Ishikawa (cell line): ENCODE measurements around the gene RHOT2.
A peak's percentile ranks its signal among the peaks of the same experiment; 100 is the strongest.

ENCODE experiments used
- CEBPB ChIP-seq: IDR thresholded peaks from 2 replicates; pipeline ENCODE4 v1.6.1; 2012
- CREB1 ChIP-seq: IDR thresholded peaks from 2 replicates; pipeline ENCODE4 v1.6.1; 2012; ENCODE audit warnings: low read depth
- EGR1 ChIP-seq: IDR thresholded peaks from 2 replicates; pipeline ENCODE4 v1.6.1; 2012
- EP300 ChIP-seq: IDR thresholded peaks from 2 replicates; pipeline ENCODE4 v1.6.1; 2012; ENCODE audit warnings: borderline replicate concordance
- FOXM1 ChIP-seq: IDR thresholded peaks from 2 replicates; pipeline ENCODE4 v1.6.1; 2012; ENCODE audit warnings: low read depth, borderline replicate concordance
- NFIC ChIP-seq: IDR thresholded peaks from 2 replicates; pipeline ENCODE4 v1.6.1; 2012
- RAD21 ChIP-seq: IDR thresholded peaks from 2 replicates; pipeline ENCODE4 v1.6.1; 2012; ENCODE audit warnings: low read depth
- TAF1 ChIP-seq: IDR thresholded peaks from 2 replicates; pipeline ENCODE4 v1.6.1; 2012; ENCODE audit warnings: low read depth, mild to moderate bottlenecking
- TCF12 ChIP-seq: IDR thresholded peaks from 2 replicates; pipeline ENCODE4 v1.6.1; 2012; ENCODE audit warnings: low read depth
- TEAD4 ChIP-seq: IDR thresholded peaks from 2 replicates; pipeline ENCODE4 v1.6.1; 2012
- USF1 ChIP-seq: IDR thresholded peaks from 2 replicates; pipeline ENCODE4 v1.6.1; 2012
- YY1 ChIP-seq: IDR thresholded peaks from 2 replicates; pipeline ENCODE4 v1.6.1; 2012; ENCODE audit warnings: low read depth
- ZBTB7A ChIP-seq: IDR thresholded peaks from 2 replicates; pipeline ENCODE4 v1.6.1; 2012; ENCODE audit warnings: low read depth
- TF ChIP-seq, protein P1 (sequence below): IDR thresholded peaks from 2 replicates; pipeline ENCODE4 v1.6.1; 2012
- TF ChIP-seq, protein P2 (sequence below): IDR thresholded peaks from 2 replicates; pipeline ENCODE4 v1.6.1; 2012; ENCODE audit warnings: low read depth, mild to moderate bottlenecking

RHOT2 gene

DNA sequence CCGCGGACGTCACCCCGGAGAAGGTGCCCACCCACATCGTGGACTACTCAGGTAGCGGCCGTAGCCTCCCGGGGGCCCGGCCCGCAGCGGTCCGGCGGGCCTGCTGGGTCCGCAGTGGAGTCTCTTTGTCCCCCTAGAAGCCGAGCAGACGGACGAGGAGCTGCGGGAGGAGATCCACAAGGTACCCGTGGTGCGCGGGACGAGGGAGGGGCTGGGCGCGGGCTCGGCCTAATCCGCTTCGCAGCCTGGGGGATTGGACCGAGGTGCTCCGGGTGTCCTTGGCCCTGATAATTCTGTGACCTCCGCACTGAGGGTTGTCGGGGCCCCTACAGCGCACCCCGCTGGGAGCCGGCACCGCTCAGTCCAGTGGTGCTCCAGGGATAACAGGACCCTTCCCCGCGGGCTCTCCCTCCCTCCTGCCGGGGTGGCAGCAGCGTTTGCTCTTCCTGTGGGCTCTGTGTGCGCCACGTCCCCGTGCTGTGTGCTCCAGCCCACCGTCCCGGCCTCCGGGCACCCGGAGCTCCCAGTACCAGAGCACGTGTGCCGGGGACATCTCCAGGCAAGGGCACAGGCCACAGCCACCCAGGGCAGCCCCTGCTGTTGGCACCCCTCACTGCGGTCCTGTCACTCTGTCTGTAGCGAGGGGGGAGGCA is 713 bp downstream of the RHOT2 start:
- TF ChIP-seq, protein P1, sequence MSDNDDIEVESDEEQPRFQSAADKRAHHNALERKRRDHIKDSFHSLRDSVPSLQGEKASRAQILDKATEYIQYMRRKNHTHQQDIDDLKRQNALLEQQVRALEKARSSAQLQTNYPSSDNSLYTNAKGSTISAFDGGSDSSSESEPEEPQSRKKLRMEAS = no peak
- TF ChIP-seq TAF1 = no peak
- no peak for TF ChIP-seq CREB1
- TF ChIP-seq FOXM1 = no peak
- no peak for TF ChIP-seq EGR1
- no peak for TF ChIP-seq EP300
- no peak for TF ChIP-seq YY1
- TF ChIP-seq TEAD4 = no peak
- no peak for TF ChIP-seq CEBPB
- TF ChIP-seq ZBTB7A = no peak
- TF ChIP-seq TCF12 = no peak
- TF ChIP-seq RAD21 = no peak
- TF ChIP-seq, protein P2, sequence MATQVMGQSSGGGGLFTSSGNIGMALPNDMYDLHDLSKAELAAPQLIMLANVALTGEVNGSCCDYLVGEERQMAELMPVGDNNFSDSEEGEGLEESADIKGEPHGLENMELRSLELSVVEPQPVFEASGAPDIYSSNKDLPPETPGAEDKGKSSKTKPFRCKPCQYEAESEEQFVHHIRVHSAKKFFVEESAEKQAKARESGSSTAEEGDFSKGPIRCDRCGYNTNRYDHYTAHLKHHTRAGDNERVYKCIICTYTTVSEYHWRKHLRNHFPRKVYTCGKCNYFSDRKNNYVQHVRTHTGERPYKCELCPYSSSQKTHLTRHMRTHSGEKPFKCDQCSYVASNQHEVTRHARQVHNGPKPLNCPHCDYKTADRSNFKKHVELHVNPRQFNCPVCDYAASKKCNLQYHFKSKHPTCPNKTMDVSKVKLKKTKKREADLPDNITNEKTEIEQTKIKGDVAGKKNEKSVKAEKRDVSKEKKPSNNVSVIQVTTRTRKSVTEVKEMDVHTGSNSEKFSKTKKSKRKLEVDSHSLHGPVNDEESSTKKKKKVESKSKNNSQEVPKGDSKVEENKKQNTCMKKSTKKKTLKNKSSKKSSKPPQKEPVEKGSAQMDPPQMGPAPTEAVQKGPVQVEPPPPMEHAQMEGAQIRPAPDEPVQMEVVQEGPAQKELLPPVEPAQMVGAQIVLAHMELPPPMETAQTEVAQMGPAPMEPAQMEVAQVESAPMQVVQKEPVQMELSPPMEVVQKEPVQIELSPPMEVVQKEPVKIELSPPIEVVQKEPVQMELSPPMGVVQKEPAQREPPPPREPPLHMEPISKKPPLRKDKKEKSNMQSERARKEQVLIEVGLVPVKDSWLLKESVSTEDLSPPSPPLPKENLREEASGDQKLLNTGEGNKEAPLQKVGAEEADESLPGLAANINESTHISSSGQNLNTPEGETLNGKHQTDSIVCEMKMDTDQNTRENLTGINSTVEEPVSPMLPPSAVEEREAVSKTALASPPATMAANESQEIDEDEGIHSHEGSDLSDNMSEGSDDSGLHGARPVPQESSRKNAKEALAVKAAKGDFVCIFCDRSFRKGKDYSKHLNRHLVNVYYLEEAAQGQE = no peak

DNA sequence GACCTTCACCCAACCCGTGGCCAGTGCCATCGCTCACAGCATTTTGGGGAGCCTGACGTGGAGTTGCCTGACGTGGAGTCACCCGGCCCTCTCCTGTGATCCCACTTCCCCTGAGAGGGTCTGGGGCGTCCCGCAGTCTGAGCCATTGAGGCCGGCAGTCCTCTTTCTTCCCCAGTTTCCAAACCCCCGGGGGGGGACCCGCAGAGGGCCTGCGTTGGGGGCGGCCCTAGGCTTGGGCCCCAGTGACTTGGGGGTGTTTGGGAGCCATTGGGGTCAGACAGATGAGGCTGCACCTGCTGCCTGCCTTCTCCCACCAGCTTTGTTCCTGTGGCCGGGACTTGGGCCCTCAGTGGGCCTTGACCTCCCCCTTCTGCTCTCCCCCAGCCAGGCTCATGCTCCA is 1.7 kb downstream of the RHOT2 start:
- TF ChIP-seq TAF1 (no peak), CREB1 (no peak), RAD21 (no peak), EP300 (no peak), YY1 (no peak), FOXM1 (no peak), ZBTB7A (no peak), CEBPB (no peak), USF1 (no peak), TEAD4 (no peak), NFIC (no peak), EGR1 (no peak), TCF12 (no peak)
- TF ChIP-seq, protein P1 = no peak
- TF ChIP-seq, protein P2 = no peak

- no peak for TF ChIP-seq CREB1
- TF ChIP-seq, protein P2 = no peak
These were observed 2.8 kb downstream of the RHOT2 start for GRCh38 chr16:670485-671352.

GRCh38 chr16:671353-672131 is 3.6 kb downstream of the RHOT2 start:
- 0 out of 2 replicates have a peak, but pooled peaks have one; percentile 18 for TF ChIP-seq NFIC
- no peak for TF ChIP-seq CREB1
